OCI-LY1 (cell line): ENCODE measurements around the gene CERS6.
A peak's percentile ranks its signal among the peaks of the same experiment; 100 is the strongest.

Experiments used
- H2AFZ ChIP-seq: fragments of 200-600 bp; sonication (generic), shearing (Covaris generic); 2 replicates; pipeline ENCODE4 v1.6.0; 2014; ENCODE audit warnings: antibody characterized with exemption, mild to moderate bottlenecking, low read length
- H3F3A ChIP-seq: fragments of 200-600 bp; sonication (generic), shearing (Covaris generic); 2 replicates; pipeline ENCODE4 v1.6.0; 2014; ENCODE audit warnings: mild to moderate bottlenecking, antibody characterized with exemption, low read length, moderate library complexity; ENCODE audit not compliant: insufficient read depth
- H3K27ac ChIP-seq: fragments of 200-600 bp; sonication (generic); 2 replicates; pipeline ENCODE4 v1.5.1; 2014; ENCODE audit warnings: low read length, mixed run types, mild to moderate bottlenecking, low read depth; ENCODE audit not compliant: poor library complexity, severe bottlenecking
- H3K27me3 ChIP-seq: fragments of 200-600 bp; sonication (generic); 2 replicates; pipeline ENCODE4 v1.6.0; 2014; ENCODE audit warnings: antibody characterized with exemption, mild to moderate bottlenecking, low read length, moderate library complexity; ENCODE audit not compliant: insufficient read depth
- H3K36me3 ChIP-seq: fragments of 200-600 bp; sonication (generic); 2 replicates; pipeline ENCODE4 v1.6.1; 2014; ENCODE audit warnings: mild to moderate bottlenecking, antibody characterized with exemption, low read length, moderate library complexity, mixed read lengths; ENCODE audit not compliant: insufficient read depth
- H3K4me1 ChIP-seq: fragments of 200-600 bp; sonication (generic); 2 replicates; pipeline ENCODE4 v1.5.1; 2014; ENCODE audit warnings: mild to moderate bottlenecking, low read length, moderate library complexity; ENCODE audit not compliant: insufficient read depth, severe bottlenecking
- H3K4me2 ChIP-seq: fragments of 200-600 bp; sonication (generic), shearing (Covaris generic); 2 replicates; pipeline ENCODE4 v1.6.1; 2014; ENCODE audit warnings: low read length
- H3K4me3 ChIP-seq: fragments of 200-600 bp; sonication (generic); 2 replicates; pipeline ENCODE4 v1.5.1; 2014; ENCODE audit warnings: low read length, low read depth, mild to moderate bottlenecking, mixed read lengths; ENCODE audit not compliant: poor library complexity, severe bottlenecking
- H3K79me2 ChIP-seq: fragments of 200-600 bp; shearing (Covaris generic); 2 replicates; pipeline ENCODE4 v1.6.1; 2016; ENCODE audit warnings: mixed run types, low read length, mixed read lengths; ENCODE audit not compliant: insufficient read depth
- H3K9ac ChIP-seq: fragments of 200-600 bp; sonication (generic), shearing (Covaris generic); 2 replicates; pipeline ENCODE4 v1.6.1; 2014; ENCODE audit warnings: mild to moderate bottlenecking, low read length, mixed read lengths
- H3K9me2 ChIP-seq: fragments of 200-600 bp; sonication (generic), shearing (Covaris generic); 2 replicates; pipeline ENCODE4 v1.6.1; 2014; ENCODE audit warnings: low read depth, mild to moderate bottlenecking, low read length, mixed read lengths
- H3K9me3 ChIP-seq: fragments of 200-600 bp; shearing (Covaris generic); 2 replicates; pipeline ENCODE4 v1.6.1; 2014; ENCODE audit warnings: low read length, mixed read lengths
- H4K20me1 ChIP-seq: fragments of 200-600 bp; sonication (generic), shearing (Covaris generic); 2 replicates; pipeline ENCODE4 v1.6.0; 2016; ENCODE audit warnings: mild to moderate bottlenecking, low read length; ENCODE audit not compliant: insufficient read depth
- CTCF ChIP-seq: fragments of 200-600 bp; sonication (generic), shearing (Covaris generic); IDR thresholded peaks from 2 replicates; pipeline ENCODE4 v1.5.1; 2017; ENCODE audit warnings: mild to moderate bottlenecking, antibody characterized with exemption, low read length, moderate library complexity, mixed read lengths
- EZH2 ChIP-seq: fragments of 200-600 bp; sonication (generic), shearing (Covaris generic); IDR thresholded peaks from 2 replicates; pipeline ENCODE4 v1.8.0; 2017; ENCODE audit warnings: borderline replicate concordance, mixed run types, mild to moderate bottlenecking, antibody characterized with exemption, low read length, moderate library complexity, mixed read lengths

CERS6 gene

DNA sequence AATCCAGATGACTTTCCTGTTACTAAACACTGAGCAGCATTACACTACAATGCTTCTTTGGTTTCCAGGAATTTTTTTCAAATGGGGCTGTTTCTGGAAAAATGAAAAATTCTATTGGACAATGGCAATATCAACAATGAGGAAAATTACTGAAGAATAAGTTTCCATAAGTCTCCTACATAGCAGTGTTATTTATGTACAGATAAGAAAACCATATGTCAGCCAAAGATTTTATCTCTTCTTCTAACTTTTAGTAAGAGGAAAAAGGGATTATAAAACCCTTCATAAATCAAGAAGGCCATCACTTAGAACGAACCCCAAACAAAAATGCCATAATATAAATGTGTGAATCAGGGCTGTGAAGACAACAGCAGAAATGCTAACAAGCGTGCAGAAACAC is 314.7 kb downstream of the CERS6 start:
- no peak overlapping the region for H3K4me2 ChIP-seq
- H3K4me1 ChIP-seq, result no peaks in the 10 kb centered on the region
- no peaks in the 10 kb centered on the region for H3K36me3 ChIP-seq
- TF ChIP-seq CTCF (no peak), EZH2 (no peak)
- no peak overlapping the region for H3K4me3 ChIP-seq
- H3K9me2 ChIP-seq, result no peaks in the 10 kb centered on the region
- H3K27me3 ChIP-seq, result no peaks in the 10 kb centered on the region
- no peak overlapping the region for H3K9ac ChIP-seq
- no peaks in the 10 kb centered on the region for H3F3A ChIP-seq
- no peak overlapping the region for H3K27ac ChIP-seq
- H3K79me2 ChIP-seq, result no peaks in the 10 kb centered on the region
- H2AFZ ChIP-seq, result no peak overlapping the region
- no peaks in the 10 kb centered on the region for H4K20me1 ChIP-seq
- H3K9me3 ChIP-seq, result no peaks in the 10 kb centered on the region

DNA sequence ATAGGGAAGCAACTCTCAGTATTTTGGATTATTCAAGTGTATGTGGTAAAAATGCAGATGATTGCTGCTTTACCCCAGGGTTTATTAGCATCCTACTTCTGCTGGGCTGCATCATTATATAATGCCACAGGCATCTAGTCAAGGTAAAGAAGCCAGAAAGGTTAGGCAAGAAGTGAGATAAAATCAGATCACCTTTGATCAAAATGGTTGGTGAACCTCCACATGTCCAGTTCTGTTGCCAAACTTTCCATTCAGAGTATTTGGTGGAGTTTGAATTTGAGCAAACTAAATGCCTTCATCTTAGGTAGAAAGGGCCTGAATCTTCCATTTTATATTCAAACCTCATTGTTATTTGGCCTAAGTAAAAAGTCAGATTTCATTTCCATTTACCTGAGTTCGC is 316.6 kb downstream of the CERS6 start:
- TF ChIP-seq EZH2, result no peak
- Histone ChIP-seq H3K4me3 (no peak overlapping the region), H3K9me2 (no peaks in the 10 kb centered on the region), H2AFZ (no peak overlapping the region), H3K36me3 (no peaks in the 10 kb centered on the region), H3K27ac (no peak overlapping the region), H3K9me3 (no peaks in the 10 kb centered on the region), H3K9ac (no peak overlapping the region), H3K4me2 (no peak overlapping the region), H3K27me3 (no peaks in the 10 kb centered on the region), H3K79me2 (no peaks in the 10 kb centered on the region), H4K20me1 (no peaks in the 10 kb centered on the region), H3F3A (no peaks in the 10 kb centered on the region), H3K4me1 (no peaks in the 10 kb centered on the region)

- H3K79me2 ChIP-seq, result no peaks in the 10 kb centered on the region
- no peaks in the 10 kb centered on the region for H3F3A ChIP-seq
- H3K4me2 ChIP-seq, result no peak overlapping the region
- no peaks in the 10 kb centered on the region for H3K4me1 ChIP-seq
- H3K27ac ChIP-seq, result no peak overlapping the region
- H3K9ac ChIP-seq, result no peak overlapping the region
- H3K9me3 ChIP-seq, result no peaks in the 10 kb centered on the region
- no peak overlapping the region for H3K4me3 ChIP-seq
- H3K36me3 ChIP-seq, result no peaks in the 10 kb centered on the region
- TF ChIP-seq CTCF, result no peak
- no peak for TF ChIP-seq EZH2
- no peak overlapping the region for H2AFZ ChIP-seq
- no peaks in the 10 kb centered on the region for H4K20me1 ChIP-seq
- H3K27me3 ChIP-seq, result no peaks in the 10 kb centered on the region
- no peaks in the 10 kb centered on the region for H3K9me2 ChIP-seq
Measured at GRCh38 chr2:168773128-168773527, 317.1 kb downstream of the CERS6 start.

DNA sequence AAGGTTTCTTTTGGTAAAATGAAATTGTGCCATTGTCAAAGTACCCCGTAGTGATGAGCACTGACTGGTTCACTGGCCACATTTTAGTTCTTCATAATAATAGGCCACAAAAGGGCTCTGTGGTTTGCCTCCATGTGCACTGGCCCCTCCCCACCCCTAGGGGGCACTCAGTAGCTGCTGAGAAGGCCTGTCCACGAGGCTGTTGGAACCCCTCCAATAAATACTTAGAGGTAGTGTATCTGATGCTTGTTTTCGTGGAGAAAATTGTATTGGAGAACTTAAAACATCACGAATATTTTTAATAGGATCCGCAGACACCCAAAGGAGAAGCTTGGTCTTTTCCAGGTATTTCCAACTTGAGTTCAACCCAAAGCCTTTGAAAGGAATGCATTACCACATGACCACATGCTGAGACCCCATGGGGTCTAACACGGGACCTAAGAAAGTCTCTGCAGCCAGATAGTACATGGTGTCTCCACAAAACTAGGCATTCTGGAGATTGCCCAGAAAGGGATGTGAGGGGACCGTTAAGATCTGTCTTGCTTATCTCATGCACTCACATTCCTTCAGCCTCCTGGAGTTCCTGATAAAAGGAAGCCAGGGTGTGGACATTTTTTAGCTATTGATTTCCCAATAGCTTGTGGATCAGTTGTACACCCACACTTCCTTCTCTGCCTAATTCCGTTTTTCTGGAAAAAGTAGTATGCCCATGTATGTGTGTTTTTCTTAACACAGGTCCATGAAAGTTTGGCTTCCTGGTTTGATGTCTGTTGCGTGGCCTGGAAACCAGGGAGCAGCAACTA is 317.8 kb downstream of the CERS6 start:
- no peak overlapping the region for H2AFZ ChIP-seq

More for the DNA sequence above, 317.8 kb downstream of the CERS6 start:
- Histone ChIP-seq H4K20me1 (no peaks in the 10 kb centered on the region), H3K36me3 (no peaks in the 10 kb centered on the region), H3K4me2 (no peak overlapping the region), H3K9me3 (no peaks in the 10 kb centered on the region), H3F3A (no peaks in the 10 kb centered on the region), H3K27me3 (no peaks in the 10 kb centered on the region), H3K9ac (no peak overlapping the region), H3K79me2 (no peaks in the 10 kb centered on the region), H3K27ac (no peak overlapping the region), H3K4me1 (no peaks in the 10 kb centered on the region), H3K4me3 (no peak overlapping the region), H3K9me2 (no peaks in the 10 kb centered on the region)
- TF ChIP-seq EZH2, result no peak
- TF ChIP-seq CTCF, result peak; percentile 91
